Skeletal muscle cell (primary cell): Measurements from ENCODE around the gene SH2D2A.

Experiments used
- DNase-seq: peaks from one replicate; pipeline ENCODE4 v3.0.0-alpha.2; 2010; ENCODE audit warnings: low read depth
- H3K4me3 ChIP-seq: 2 replicates; pipeline ENCODE4 v1.5.1; 2011; ENCODE audit warnings: low read depth, mild to moderate bottlenecking, control low read depth, low read length, moderate library complexity

The SH2D2A gene

GRCh38 chr1:156816561-156817328 lies at the start of gene SH2D2A:
TSS of gene SH2D2A (minus strand) at chr1:156816848. CDS start at chr1:156816708, 140 bp downstream.
- DNase-seq = peak; percentile 31
- no peak within 1 kb of the TSS for H3K4me3 ChIP-seq

GRCh38 chr1:156865865-156866248 lies 49.2 kb upstream of the SH2D2A start:
- H3K4me3 ChIP-seq = no peak overlapping the region
- DNase-seq = no peak

- DNase-seq = no peak
- no peak overlapping the region for H3K4me3 ChIP-seq
Observed at GRCh38 chr1:156865258-156865657, 48.6 kb upstream of the SH2D2A start.

DNA sequence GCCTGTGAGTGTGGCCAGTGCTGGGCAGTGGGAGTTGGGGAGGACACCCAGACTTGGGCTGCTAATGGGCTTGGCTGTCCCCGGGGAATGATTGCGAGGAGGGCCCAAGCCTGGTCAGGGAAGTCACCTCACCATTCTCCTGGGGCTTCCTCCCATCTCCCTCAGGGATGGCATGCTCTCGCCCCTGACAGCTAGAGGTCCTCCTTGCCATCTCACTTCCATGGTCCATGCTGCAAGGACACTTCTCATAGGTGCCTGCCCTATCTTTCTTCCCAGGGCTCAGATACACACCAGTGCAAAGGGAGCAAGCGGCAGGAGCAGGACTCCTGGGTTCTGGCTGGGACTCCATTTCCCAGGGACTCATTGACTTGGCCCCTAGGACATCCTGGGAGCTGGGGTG lies 48.1 kb upstream of the SH2D2A start:
- no peak overlapping the region for H3K4me3 ChIP-seq
- no peak for DNase-seq

GRCh38 chr1:156863631-156864030 lies 47.0 kb upstream of the SH2D2A start:
- no peak overlapping the region for H3K4me3 ChIP-seq
- no peak for DNase-seq

DNA sequence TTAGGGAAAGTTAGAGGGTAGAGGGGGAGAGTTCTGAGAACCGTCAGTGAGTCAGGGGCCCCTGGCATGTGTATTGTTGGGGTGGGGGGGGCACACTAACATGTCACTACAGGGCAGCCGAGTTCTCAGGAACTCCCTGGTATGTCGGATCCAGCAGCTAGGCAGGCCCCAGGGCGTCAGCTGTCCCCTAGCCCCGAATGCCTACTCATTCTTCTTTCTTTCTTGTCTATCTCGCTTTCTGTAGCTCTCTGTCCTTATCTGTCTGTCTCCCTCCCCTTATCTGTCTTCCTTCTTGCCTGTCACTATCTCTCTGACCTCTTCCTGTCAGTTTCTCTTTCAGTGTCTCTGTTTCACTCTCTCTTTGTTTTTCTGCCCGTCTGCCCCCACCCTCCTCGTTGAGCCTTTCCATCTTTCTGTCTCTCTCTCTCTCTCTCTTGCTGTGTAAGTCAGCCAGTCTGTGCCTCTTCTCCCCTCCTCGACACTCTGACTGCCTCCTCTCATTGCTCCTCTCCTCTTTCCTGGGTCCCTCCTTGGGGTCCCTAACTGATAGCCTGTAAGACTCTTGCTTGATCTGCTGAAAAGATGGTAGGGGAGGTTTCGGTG lies 46.5 kb upstream of the SH2D2A start:
- H3K4me3 ChIP-seq = no peak overlapping the region
- DNase-seq = no peak

GRCh38 chr1:156862584-156862983 lies 45.9 kb upstream of the SH2D2A start:
- DNase-seq = no peak
- H3K4me3 ChIP-seq = no peak overlapping the region

DNA sequence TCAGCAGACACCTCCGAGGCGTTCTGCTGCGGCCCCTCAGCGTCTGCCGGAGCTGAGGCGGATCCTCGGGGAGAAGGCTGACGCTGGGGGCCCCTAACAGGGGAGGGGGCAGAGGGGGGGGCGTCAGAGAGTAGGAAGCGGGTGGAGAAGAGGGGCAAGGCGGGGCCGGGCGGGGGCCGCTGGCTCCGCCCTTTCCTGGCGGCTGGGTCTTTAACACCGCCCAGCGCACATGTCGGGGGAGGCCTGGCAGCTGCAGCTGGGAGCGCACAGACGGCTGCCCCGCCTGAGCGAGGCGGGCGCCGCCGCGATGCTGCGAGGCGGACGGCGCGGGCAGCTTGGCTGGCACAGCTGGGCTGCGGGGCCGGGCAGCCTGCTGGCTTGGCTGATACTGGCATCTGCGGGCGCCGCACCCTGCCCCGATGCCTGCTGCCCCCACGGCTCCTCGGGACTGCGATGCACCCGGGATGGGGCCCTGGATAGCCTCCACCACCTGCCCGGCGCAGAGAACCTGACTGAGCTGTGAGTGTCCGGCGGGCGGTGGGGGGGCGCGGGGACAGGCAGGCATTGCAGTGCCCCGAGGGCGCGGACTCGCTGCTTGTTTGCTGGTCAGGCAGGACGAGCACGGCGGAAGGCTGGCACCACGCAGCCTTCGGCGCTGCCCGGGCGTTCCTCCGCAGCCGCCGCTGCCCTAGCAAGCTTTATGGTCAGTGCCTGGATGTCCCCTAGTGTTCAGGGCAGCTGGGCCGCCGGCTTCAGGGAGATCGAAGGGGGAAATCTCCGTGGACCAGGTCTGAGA lies 44.2 kb upstream of the SH2D2A start, which contains the start of gene NTRK1:
TSS of gene NTRK1 (plus strand) at position 238 of the 796 bp plus-strand sequence. CDS start at position 308, 70 bp downstream.
- H3K4me3 ChIP-seq = peak within 1 kb of the TSS; percentile 40
- no peak for DNase-seq

DNA sequence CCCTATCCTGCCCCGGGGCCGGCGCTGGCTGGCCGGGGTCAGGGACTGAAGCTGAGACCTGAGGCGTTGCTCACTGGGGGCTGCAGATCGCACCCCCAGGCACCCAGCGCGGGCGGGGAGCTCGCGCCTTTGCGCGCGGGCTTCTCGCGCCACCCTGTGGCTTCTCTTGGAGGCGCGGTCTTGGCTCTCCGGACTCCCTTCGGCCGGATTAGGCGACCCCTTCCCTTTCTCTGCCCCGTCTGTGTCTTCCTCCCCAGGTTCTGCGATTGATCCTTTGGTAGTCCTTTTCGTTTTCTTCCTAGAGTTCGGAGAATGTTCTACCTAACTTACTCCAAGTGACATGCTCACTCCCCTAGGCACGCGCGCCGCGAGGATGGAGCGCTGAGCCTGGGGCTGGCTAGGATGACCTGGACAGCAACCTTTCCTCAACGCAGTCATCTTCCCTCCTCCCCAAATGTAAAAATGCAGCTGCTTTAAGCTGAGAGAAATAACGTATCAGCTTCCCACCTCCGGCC lies 43.5 kb upstream of the SH2D2A start:
- no peak for DNase-seq
- peak overlapping the region; percentile 40 for H3K4me3 ChIP-seq

GRCh38 chr1:156859523-156860112 lies 43.0 kb upstream of the SH2D2A start:
- peak overlapping the region; percentile 40 for H3K4me3 ChIP-seq
- DNase-seq = no peak

DNA sequence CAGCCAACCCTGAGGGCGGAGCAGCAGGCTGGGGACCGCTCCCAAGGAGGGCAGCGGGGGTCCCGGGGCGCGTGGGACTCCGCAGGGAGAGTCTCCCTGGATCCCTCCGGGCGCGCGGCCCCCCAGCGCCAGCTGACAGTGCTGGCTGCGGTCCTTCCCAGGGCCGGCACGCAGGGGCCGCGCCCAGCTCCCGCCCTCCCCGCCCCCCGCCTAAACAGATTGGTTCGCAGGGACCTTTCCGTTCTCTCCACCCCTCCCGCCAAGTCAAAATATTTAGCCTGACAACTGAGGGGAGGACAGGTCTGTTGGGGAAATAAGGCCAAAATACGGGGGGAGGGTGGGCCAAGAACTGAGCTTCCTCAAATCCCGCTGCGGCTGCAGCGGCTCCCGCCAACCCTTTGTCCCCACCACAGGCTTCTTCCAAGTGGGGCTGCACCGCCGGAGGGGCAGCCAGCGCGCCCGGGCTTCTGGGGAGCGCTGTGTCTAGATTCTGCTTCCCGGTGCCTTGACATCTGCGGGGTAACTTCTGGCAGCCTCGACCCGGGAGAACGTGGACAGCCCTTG lies 42.4 kb upstream of the SH2D2A start, which contains the start of gene INSRR:
TSS of gene INSRR (minus strand) at position 159 of the 564 bp plus-strand sequence. CDS start 496 bp downstream, outside the sequence.
- no peak for DNase-seq
- peak within 1 kb of the TSS; percentile 40 for H3K4me3 ChIP-seq

DNA sequence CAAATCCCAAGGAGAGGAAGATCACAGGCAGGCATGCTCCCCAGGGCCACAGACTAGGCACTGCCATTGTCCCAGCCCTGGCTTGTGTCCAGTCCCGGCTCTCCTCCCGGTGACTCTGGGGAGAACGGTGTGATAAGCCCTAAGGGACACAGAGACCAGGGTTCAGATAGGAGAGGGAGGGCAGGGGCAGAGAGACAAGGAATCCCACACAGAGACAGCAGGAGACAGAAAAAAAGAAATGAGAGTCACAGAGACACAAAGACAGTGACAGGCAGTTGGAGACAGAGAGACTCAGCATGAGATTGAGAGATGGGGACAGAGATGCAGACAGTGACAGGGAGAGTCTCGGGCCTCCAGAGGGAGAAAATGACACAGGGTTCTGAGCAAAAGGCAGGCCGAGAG lies 41.9 kb upstream of the SH2D2A start:
- no peak for DNase-seq
- no peak overlapping the region for H3K4me3 ChIP-seq

DNA sequence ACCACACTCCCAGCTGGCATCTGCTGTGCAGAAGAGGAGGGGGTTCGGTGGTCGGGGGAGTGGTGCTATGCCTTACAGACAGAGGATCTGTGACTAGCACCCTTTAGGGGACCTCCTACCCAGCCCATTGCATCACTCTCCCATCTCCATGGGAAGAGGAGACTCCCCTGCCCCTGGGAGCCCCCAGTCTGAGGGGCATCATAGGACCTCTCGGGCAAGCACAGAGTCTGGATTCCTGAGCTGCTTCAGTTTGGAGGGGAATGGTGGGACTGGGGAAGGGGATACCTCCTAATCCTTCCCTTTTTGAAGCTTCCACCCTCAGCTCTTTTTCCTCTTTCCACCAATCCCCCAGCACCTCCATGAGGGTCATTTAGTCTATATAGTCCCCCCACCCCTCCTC lies 40.9 kb upstream of the SH2D2A start:
- no peak for DNase-seq
- H3K4me3 ChIP-seq = no peak overlapping the region

DNA sequence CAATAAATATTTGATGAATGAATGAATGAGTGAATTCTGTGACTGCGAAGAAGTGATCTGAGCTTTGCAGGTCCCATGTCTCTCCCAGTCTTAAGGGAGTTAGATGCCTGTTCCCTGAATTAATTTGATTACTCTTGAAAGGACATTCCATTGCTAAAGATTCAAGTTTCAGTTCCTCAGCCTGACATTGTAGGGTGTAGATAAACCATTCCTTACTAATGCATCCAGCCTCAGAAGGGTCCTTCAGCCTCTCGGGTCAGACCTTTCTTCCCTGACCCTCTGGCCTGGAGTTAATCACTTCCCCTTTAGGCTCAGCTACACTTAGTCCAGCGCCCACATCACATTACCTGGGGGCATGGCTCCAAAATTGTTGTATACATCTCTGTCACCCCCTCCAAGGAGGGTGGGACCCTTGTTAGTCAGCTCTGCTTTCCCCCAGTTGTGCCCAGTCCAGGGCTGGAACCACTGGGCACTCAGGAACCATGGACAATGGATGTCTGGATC lies 39.7 kb upstream of the SH2D2A start:
- no peak for DNase-seq
- H3K4me3 ChIP-seq = no peak overlapping the region

DNA sequence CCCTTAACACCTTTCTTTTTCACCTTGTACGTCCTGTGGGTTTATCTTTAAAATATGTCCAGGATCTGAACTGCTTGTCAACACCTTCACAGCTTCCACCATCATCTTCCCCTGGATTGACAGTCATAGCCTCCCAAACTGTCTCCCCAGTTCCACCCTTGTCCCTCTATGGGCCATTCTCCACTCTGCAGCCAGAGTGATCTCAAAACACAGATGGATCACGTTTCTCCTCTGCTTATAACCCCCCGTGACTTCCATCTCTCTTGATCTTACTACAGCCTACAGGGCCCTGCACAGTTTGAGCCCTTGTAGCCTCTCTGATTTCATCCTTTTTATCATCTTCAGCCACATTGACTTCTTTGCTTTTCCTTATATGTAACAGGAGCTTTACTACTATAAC lies 38.0 kb upstream of the SH2D2A start:
- no peak for DNase-seq
- H3K4me3 ChIP-seq = no peak overlapping the region

DNA sequence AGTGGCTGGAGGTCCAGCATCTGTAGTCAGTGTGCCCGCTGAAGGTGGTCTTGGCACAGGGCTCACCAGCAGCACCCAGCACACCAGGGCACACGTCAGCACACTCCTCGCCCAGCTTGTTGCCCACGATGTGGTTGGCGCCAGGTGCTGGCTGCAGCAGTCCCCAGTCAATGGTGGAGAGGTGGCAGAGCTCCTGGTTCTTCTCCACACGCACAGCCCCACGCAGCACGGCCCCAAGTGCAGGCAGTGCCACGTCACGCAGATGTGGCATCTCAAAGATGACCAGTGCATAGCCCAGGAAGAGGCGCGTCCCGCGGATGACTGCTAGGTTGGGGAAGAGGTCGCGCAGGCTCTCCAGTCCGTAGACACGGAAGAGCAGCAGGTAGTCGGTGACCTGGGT lies 37.1 kb upstream of the SH2D2A start:
- DNase-seq = no peak
- H3K4me3 ChIP-seq = no peak overlapping the region

GRCh38 chr1:156852418-156852874 lies 35.8 kb upstream of the SH2D2A start:
- H3K4me3 ChIP-seq = no peak overlapping the region
- DNase-seq = peak; percentile 32

GRCh38 chr1:156851779-156852417 lies 35.2 kb upstream of the SH2D2A start:
- no peak for DNase-seq
- H3K4me3 ChIP-seq = no peak overlapping the region

GRCh38 chr1:156849151-156849496 lies 32.5 kb upstream of the SH2D2A start:
- H3K4me3 ChIP-seq = no peak overlapping the region

More at GRCh38 chr1:156849151-156849496, 32.5 kb upstream of the SH2D2A start:
- DNase-seq = no peak
